Stimulated activated CD4-positive, alpha-beta T cell treated with anti-CD3 and anti-CD28 coated beads, TNF-alpha, amount 100 ng/mL, for 1 hour (primary cell): Measurements from ENCODE around the gene TMEM14C.

Experiments
- DNase-seq, 3 donors: peaks; one replicate each; pipeline ENCODE4 v3.0.0-alpha.2; 2020; ENCODE audit warnings: low read depth in 3 of 3, low spot score in 1 of 3

Gene TMEM14C

GRCh38 chr6:10759884-10760329, 37.0 kb downstream of the TMEM14C start:
- no peak for DNase-seq

GRCh38 chr6:10763006-10763405, 40.1 kb downstream of the TMEM14C start:
- DNase-seq, result no peak

GRCh38 chr6:10769419-10769818, 46.5 kb downstream of the TMEM14C start:
- no peak for DNase-seq

GRCh38 chr6:10771371-10771894, 48.6 kb downstream of the TMEM14C start:
- no peak for DNase-seq

GRCh38 chr6:10778230-10778629, 55.4 kb downstream of the TMEM14C start:
- DNase-seq, result no peak

- DNase-seq, result no peak
Observed at GRCh38 chr6:10779076-10779475, 56.2 kb downstream of the TMEM14C start.
